ENCODE measurements around the gene H1-8.
"Not testable (repeated sequence)": the region's sequence is repeated elsewhere in the genome, so short reads cannot be mapped to it uniquely, and the experiment has no call there.

The H1-8 gene

DNA sequence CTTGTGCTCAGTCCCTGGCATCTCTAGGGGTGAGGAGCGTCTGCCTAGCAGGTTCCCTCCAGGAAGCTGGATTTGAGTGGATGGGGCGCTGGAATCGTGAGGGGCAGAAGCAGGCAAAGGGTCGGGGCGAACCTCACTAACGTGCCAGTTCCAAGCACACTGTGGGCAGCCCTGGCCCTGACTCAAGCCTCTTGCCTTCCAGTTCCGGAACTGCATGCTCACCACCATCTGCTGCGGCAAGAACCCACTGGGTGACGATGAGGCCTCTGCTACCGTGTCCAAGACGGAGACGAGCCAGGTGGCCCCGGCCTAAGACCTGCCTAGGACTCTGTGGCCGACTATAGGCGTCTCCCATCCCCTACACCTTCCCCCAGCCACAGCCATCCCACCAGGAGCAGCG is 9.6 kb upstream of the H1-8 start:
- DNase-seq (ENCODE audit: low read depth, low spot score): no peak

DNA sequence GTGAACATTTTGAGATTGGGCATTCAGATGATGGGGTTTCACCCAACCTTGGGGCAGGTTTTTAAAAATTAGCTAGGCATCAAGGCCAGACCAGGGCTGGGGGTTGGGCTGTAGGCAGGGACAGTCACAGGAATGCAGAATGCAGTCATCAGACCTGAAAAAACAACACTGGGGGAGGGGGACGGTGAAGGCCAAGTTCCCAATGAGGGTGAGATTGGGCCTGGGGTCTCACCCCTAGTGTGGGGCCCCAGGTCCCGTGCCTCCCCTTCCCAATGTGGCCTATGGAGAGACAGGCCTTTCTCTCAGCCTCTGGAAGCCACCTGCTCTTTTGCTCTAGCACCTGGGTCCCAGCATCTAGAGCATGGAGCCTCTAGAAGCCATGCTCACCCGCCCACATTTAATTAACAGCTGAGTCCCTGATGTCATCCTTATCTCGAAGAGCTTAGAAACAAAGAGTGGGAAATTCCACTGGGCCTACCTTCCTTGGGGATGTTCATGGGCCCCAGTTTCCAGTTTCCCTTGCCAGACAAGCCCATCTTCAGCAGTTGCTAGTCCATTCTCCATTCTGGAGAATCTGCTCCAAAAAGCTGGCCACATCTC is 8.4 kb upstream of the H1-8 start:
- no peak for DNase-seq (ENCODE audit: low read depth, low spot score)

DNA sequence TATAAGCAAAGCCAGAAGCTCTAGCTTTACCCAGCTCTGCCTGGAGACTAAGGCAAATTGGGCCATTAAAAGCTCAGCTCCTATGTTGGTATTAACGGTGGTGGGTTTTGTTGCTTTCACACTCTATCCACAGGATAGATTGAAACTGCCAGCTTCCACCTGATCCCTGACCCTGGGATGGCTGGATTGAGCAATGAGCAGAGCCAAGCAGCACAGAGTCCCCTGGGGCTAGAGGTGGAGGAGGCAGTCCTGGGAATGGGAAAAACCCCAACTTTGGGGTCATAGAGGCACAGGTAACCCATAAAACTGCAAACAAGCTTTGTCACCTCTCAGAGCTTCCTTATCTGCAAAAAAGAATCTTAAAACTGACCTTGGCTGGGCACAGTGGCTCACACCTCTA is 7.9 kb upstream of the H1-8 start:
- DNase-seq (ENCODE audit: low read depth, low spot score): no peak

DNA sequence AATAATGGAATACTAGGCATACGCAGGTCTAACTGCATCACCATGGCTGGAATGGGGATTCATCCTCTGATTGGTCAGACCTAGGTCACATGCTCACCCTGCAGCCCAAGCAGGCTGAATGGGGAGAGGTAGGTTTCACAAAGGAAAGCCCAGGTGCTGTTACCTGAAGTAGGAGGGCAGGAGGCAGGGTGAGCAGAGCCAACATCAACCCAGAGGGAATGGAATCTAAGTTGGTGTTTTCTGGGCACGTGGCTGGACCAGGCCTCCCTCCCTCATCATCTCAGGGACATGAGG is 6.7 kb upstream of the H1-8 start:
- DNase-seq (ENCODE audit: low read depth, low spot score): no peak

DNA sequence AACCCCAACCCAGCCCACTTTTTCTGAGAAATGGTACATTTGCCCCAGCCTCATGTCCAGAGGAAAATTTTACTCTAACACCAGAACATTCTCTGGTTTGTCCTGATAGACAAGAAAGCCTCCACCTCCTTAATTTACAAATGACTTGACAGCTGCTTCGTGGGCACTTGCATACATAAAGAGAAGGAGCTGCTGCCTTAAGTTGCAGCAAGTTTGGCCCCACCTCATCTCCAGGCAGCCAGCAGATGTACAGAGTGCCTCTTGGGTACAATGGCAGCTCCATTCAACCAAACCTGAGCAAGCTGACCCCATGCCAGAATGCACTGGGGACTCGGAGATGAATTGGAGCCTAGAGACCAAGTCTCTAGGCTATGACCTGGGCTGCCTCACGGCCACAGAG is 6.2 kb upstream of the H1-8 start:
- DNase-seq (ENCODE audit: low read depth, low spot score): no peak

DNA sequence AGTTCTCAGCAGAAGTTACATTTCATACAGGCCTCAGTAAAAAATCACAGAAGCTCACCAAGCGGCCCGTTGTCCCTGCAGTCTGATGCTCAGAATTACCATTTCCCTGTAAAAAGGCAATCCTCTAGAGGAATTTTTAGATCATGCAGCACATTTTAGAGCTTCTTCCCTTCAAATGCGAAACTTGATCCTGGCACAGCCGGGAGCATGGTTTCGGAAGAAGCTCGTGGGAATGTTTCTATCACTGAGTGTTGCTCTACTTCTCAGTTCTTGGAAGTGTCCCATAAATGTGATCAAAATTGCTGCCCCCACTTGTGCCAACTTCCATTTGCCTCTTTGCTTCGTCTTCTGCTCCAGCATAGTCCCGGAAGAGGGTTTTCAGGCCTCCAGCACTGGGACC is 3.8 kb upstream of the H1-8 start:
- DNase-seq (ENCODE audit: low read depth, low spot score): no peak

DNA sequence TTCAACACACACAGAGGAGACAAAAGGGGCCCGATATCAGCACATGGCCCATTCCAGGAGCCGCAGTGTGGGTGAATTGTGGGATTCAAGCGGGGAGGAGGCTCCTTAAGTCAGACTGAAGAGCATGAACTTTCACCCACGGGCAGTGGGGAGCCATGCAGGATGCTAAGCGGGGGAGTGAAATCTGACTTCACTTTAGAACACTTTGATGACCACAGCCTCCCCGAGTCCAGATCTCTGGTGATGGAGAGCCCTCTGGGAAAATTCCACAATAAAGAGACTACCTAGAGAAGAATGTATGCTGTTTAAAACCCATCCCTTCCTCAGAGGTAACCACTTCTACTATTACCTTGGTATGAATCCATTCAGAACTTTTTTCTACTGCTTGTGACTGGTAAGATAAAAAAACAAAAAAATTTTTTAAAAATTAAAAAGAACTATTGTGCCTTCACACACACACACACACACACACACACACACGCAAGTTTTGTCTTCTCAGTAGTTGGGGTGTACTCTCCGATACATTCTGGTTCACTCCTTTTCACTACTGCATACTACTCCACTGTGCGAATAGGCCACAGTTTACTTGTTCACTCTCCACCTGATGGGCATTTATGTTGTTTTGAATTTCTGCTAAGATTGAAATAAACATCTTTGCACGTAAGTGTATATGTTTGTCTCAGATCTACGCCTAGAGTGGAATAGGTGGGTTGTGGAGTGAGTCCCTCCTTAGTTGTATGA is 2.0 kb upstream of the H1-8 start:
- no peak for DNase-seq (ENCODE audit: low read depth, low spot score)

DNA sequence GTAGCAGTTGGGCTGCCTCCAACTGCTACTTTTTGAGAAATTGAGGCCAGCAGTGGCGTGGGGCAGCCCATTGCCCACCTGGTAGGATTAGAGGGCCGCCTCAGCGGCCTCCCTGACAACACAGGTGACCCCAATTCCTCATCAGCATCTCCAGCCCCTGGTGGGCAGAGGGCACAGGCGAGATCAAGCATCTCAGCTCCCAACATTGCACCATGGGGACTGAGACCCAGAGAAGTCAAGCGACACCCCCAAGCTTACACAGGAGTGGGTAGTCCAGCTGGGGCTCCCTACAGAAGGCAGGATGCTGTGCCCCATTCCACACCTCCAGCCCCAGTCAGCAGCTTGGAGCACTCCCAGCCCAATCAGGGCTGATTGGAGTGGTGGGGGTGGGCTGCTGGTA is 228 bp upstream of the H1-8 start:
- no peak for DNase-seq (ENCODE audit: low read depth, low spot score)

DNA sequence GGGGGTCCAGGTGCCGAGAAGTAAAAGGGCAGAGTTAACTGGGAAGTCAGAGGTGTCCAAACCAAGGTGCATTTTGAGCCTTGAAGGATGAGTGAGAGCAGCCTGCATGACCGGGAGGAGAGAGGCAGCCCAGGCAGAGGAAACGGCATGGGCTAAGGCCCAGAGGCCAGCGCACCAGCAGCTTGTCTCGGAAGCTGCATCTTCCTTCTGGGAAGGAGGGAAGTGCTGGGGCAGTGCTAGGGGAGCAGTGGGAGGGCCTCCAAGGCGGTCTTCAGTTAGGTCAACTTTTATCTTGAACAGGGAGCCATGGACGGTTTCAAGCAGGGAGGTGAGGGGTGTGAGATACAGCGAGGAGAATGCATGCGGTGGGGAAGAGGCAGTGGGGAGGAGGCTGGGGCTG is 1.0 kb downstream of the H1-8 start:
- DNase-seq (ENCODE audit: low read depth, low spot score): no peak

DNA sequence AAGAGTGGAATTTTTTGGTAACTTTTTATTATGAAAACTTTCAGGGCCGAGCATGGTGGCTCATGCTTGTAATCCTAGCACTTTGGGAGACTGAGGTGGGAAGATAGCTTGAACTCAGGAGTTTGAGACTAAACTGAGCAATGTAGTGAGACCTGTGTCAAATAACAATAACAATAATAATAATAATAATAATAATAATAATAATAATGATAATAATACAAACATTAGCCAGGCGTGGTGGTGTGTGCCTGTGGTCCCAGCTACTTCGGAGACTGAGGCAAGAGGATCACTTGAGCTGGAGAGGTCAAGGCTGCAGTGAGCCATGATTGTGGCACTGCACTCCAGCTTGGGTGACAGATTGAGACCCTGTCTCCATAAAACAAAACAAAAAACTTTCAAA is 3.0 kb downstream of the H1-8 start:
- not testable (repeated sequence) for DNase-seq (ENCODE audit: low read depth, low spot score)

DNA sequence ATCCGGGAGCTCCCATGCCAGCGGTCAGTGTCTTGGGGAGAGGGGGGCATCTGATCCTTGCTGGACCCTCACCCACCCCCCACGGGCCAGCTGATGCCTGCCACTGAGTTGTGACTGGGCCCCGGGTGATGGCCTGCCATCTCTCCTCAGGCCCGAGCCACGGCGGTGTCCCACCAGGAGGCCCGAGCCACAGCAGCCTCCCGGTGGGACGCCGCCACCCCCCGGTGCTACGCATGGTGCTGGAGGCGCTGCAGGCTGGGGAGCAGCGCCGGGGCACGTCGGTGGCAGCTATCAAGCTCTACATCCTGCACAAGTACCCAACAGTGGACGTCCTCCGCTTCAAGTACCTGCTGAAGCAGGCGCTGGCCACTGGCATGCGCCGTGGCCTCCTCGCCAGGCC is 4.3 kb downstream of the H1-8 start:
- DNase-seq (ENCODE audit: low read depth, low spot score): no peak

DNA sequence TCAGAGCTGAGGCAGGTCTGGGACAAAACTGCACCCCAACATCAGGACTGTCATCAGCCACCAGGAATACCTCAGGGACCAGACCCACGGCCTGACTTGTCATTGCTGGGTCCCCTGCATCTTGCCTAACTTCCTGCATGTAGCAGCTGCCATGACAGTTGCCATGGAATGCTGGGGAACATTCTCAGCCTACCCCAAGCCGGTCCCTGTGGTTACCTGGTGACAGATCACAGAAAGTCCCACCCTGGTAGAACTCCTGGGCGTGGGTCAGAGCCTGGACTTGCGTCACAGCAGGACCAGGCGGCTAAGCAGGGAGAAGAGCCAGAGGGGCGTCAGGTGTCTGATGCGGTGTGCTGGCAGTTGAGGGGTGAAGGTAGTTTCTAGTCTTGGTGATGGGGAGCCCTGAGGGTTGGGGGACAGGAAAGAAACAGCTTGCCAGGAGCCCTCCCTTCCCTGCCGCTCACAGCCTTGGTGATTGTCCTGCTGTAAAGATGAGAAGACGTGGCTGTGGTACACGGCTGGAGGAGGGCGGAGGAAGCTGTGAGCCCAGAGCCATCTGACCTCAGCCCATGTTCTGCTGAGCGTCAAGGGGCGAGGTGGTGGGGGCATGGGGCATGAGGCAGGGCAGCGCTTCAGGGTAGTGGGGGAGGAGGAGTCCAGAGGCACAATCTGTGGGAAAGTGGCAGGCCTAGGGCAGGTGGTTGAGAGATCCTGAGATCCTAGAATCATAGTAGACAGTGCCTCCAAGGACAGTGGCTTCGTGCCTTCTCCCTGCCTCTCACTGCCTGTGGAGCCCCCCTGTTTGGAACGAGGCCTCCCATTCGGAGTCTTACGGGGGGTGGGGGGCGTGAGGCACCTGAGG is 5.4 kb downstream of the H1-8 start:
- no peak for DNase-seq (ENCODE audit: low read depth, low spot score)

DNA sequence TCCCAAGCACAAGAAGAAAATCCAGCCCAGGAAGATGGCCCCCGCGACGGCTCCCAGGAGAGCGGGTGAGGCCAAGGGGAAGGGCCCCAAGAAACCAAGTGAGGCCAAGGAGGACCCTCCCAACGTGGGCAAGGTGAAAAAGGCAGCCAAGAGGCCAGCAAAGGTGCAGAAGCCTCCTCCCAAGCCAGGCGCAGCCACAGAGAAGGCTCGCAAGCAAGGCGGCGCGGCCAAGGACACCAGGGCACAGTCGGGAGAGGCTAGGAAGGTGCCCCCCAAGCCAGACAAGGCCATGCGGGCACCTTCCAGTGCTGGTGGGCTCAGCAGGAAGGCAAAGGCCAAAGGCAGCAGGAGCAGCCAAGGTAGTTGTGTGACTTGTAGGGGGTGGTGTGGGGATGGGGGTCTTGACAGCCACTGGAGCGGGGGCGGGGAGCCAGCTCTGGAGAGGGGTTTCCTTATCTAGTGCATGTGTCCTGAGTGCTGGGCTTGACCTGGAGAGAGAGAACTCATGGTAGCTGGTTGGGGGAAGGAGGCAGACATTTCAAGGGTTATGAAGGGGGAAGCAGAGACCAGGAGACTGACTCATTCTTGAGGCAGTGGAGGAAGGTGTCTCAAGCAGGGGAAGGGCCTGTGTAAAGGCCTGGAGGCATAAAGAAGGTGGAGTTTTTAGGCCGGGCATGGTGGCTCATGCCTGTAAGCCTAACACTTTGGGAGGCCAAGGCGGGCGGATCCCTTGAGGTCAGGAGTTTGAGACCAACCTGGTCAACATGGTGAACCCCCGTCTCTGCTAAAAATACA is 6.2 kb downstream of the H1-8 start:
- DNase-seq (ENCODE audit: low read depth, low spot score): no peak

DNA sequence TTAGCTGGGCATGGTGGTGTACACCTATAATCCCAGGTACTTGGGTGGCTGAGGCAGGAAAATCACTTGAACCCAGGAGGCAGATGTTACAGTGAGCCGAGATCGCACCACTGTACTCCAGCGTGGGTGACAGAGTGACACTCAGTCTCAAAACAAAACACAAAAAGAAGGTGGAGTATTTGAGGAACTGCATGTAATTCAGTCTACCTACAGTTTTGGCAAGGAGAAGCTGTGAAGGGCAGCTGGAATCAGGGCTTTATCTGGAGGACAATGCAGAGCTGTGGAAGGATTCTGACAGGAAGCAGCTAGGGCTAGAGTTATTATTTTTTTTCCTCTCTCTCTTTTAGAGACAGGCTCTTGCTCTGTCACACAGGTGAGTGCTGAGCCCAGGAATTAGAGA is 6.8 kb downstream of the H1-8 start:
- no peak for DNase-seq (ENCODE audit: low read depth, low spot score)

DNA sequence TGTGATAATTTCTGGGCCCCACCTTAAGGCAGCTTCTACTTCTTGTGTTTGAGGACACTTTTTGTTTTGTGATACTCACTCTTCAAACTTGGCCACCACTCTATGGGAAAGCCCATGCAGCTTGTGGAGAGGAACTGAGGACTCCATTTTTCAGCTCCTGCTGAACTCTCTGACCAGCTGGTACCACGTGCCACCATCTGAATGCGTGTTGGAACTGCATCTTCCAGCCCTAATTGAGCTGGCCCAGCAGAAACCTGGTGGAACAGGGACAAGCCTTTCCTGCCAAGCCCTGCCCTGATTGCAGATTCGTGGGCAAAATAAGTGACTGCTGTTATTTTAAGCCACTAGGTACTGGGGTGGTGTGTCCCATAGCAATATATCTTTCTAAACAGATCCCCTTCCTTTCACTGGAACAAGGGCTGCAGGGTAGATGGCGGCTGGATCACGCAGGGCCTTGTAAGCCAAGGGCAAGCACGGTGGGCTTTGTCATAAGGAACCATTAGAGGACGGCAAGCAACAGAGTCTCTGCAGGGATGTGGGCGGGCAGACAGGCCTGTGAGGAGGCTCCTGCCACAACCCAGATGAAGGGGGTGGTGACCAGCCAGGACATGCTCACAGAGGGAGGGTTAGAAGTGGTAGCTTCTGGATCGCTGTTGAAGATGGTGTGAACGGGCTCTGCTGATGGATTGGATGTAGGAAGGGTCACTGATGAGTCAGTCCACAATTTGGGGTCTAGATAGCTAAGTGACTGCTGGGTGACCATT is 9.5 kb downstream of the H1-8 start:
- DNase-seq (ENCODE audit: low read depth, low spot score): no peak

DNA sequence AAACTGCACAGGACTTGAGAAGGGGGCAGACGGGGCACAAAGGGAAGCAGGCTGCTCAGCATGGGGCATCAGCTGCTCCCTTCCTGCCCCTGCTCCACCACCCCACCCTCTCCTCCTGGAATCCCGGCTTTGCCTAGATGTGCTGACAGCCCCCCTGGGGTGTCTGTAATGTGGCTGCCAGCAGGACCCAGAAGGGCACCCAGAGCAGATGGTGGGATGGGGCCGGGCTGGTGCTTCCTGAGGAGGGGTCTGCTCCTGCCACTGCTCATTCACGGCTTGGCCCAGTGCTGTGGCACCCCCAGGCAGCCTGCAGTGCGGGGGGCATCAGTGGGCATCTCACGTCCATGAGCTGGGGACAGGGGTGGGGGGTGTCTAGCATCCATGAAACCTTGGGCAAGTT is 10.2 kb downstream of the H1-8 start:
- DNase-seq (ENCODE audit: low read depth, low spot score): no peak

DNA sequence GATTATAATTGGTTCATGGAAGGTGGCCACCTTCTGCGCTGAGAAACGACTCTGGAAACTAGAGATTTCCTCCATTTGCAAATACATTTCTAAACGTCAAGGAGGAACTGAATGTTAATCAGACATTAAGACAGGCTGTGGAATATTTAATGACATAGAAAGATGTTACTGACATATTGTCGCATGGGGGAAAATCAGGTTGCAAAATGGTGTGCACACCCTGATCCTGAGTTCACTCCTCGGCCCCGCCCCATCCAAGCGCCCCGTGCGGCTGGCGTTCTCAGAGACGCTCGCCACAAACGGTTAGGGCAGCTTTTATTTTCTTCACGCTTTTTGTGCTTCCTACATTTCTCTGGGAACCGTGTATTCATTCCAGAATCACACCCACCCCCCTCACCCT is 10.7 kb downstream of the H1-8 start:
- no peak for DNase-seq (ENCODE audit: low read depth, low spot score)

DNA sequence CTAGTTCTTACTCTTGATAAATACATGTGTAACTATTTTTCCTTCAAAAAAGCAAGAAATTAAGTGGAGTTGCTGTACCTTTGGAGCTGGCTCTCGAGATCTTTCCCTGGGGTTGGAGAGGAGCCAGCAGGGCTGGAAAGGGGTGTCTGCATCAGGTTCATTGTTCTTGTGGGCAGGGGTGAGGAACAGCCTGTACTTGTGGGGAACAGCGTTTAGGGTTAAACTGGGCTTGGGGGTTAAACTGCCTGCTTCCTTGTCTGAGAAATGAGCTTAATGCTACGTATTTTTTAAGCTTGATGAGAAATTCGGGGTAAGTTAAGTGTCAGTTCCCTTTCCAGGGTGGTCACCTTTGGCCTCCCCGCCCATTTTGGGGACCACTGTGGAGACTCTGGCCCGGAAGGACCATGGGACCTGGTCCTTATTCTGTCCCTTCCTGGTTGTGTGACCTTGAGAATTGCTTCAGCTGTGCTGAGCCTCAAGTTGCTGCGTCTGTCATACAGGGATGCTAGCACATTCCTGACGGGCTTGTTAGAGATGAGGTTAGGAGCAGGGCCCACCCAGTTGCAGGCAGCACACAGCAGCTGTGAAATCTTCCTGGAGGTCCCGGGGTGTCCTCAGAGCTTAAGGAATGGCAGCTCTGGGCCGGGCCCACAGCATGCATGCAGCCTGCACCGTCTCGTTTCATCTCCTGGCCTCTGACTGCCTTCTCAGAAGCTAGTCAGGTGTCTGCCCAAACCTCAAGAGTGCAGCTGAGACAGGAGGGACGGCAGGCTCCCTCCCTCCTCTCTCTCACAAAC is 11.6 kb downstream of the H1-8 start:
- no peak for DNase-seq (ENCODE audit: low read depth, low spot score)

DNA sequence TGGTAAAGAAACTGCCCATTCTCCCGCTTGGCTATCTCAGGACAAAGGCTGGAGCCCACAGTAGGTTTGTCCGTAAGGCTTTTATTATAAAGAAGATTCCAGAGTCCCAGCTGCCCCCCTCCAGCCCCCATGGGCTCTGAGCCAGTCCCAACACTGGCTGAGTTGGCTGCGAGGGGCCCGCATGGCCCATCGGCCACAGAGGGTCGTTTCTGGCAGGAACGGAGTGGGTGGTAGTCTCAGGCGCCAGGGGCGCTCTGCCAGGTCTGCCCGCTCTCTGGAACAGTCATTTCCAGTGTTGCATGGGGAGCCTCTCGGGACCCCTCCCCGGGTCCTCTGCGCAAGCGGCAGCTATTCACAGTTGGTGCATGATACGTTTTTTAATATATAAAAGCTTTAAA is 12.2 kb downstream of the H1-8 start:
- no peak for DNase-seq (ENCODE audit: low read depth, low spot score)

DNA sequence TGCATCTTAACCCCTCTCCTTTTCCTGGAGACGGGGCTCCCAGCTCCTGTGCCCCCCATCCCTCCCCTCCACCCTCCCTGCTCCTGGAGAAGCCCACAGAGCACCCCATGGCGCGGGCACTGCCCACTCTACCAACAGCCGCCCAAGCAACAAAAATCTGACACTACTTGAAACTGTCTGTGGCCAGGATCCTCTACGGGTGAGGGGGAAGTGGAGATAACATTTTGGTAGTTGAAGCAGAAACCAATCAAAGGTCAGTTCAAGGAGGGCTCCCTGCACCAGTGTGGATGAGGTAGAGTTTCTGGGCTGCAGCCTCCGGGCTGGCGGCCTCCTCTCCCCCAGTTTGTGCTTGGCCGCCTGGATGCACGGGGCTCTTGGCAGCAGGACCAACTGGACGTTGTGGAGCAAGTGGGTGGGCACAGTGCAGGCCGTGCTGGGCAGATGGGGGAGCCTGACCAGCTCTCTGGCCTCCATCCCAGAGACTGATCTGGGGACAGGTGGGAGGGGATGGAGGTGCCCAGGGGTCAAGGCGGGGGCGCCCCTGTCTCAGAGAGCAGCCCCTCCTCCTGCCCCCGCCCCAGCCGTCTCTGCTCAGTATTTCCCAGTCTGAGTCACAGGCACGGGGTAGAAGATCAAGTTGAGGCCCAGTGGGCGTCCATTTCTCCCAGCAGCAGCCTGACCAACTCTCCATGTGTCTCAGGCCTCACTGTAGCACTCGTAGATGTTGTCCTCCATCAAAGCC is 12.8 kb downstream of the H1-8 start:
- no peak for DNase-seq (ENCODE audit: low read depth, low spot score)

Data from brain pericyte (primary cell).